Subcutaneous adipose tissue (tissue), 4 donors: Measurements from ENCODE around the gene FRY. TPM values are rescaled to one million over a fixed set of nuclear protein-coding genes. Genes with fewer than 3 reads are reported as not detected.

Source experiments
- CTCF ChIP-seq: fragments of 450-650 bp; IDR thresholded peaks from one replicate; pipeline ENCODE4 v1.5.1; 2016; ENCODE audit warnings: low read depth, mild to moderate bottlenecking, control low read depth, antibody characterized with exemption, moderate library complexity
- total RNA-seq, 4 donors: library from RNA; depleted of rRNA; stranded (reverse); fragments of >200 nt; gene quantifications; one replicate each; pipeline ENCODE4 v1.1.0, GENCODE V29; 2016

The FRY gene
- total RNA-seq, 4 donors from 2014 or later: 26.2 to 71.6 (median 41.1) TPM

- TF ChIP-seq CTCF: no peak
These were observed 19.6 kb downstream of the FRY start for GRCh38 chr13:32051156-32051555.

GRCh38 chr13:32056316-32056715, 24.7 kb downstream of the FRY start:
- TF ChIP-seq CTCF: no peak

- no peak for TF ChIP-seq CTCF
These were observed 28.0 kb downstream of the FRY start for GRCh38 chr13:32059511-32059984.

GRCh38 chr13:32060401-32060878, 28.9 kb downstream of the FRY start:
- TF ChIP-seq CTCF: no peak

GRCh38 chr13:32063619-32064233, 32.2 kb downstream of the FRY start:
- no peak for TF ChIP-seq CTCF

- TF ChIP-seq CTCF: no peak
These were observed 35.8 kb downstream of the FRY start for GRCh38 chr13:32067149-32067961.

- no peak for TF ChIP-seq CTCF
These were observed 36.7 kb downstream of the FRY start for GRCh38 chr13:32068255-32068654.
